ENCODE measurements around the gene PTPRE.

PTPRE gene

DNA sequence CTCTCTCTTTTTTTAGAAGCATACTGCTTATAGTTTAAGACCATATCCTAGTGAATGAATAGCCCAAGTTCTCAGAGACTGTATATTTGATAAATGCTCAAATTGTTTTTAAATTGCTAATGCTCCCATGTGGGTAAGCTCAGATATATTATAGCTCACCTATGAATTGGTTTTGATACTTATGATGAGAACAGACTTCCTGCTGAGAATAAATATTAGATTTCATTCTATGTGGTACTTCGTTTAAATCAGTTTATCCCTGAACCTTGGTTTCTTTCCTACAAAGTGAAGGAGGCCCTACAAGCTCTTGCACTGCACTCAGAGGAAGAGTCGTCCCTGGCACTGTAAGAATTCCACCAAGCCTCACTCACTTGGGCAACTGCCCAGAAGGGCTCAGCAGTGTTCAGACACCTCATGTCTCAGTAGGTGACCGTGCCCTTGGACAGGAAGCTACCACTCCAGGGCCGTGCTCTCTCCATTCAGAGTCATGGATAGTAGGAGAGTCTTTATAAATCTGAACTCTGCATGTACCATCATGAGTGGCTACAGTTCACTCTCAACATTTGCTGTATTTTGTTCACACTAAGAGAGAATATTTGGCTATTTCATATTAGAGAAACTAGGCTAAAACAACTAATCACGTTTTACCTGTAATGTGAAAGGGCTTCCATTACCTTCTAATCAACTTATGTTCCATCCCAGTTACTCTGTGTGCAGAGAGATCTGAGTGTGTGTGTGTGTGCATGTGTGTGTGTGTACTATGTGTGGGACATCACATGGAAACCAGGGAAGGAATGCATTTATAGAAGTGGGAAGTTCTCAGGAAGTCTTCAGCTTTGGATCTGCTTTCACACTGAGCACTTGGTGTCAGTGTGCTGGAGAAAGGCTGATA, 93.8 kb downstream of the PTPRE start:
- DNase-seq (ENCODE audit: low spot score) = no peak

DNA sequence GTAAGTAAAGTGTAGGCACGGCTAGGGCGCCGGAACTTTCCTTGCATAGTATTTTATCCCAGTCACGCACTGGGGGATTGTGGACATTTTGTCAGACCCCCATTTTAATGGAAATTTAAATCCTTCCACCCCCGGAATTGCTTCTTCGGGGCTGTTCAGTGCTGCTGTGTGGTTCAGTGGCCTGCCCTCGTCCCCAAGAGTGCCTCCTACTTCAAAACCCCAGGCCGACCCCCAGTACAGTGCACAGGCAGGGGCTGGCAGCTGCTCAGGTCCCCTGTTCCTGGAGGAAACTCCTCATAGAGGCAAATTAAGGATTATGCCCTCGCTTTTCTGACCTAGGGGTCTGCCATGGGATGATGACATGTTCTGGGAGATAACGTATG, 94.5 kb downstream of the PTPRE start:
- no peak for DNase-seq (ENCODE audit: low spot score)

DNA sequence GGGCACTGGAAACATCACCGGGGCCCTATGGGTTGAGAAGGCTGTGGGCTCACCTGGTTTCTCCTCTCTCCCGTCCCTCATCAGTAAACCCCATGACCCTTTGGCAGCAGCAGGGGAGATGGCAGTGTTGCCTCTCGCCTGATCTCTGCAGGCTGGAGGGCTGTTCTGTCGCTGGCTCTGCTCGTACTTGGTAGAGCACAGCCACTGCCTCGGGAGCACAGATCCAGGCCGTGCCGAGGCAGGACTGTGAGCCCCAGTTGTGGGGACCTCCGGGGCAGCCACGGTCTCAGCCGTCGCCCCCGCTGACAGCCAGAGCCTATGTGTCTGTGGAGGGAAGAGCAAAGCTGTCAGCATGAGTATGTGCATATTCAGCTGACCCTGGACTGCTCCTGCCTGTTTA, 94.9 kb downstream of the PTPRE start:
- no peak for DNase-seq (ENCODE audit: low spot score)

DNA sequence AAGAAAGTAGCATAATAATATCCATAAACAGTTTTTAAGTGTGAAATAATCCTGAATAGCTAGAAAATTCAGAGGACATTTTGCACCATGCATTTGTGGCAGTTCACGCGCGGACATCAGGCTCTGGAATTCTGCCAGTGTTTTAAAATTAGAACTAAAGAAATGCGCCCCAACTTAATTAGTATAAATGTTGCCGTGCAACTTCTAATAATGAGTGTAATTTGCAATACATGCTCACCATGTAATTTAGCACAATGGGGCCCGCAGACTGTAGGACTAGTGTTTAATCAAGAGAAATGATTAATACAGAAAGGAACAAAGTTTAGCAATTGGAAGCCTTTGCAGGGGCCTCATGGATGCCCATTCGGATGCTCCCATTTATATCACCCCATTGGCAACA, 96.6 kb downstream of the PTPRE start:
- DNase-seq (ENCODE audit: low spot score) = no peak

DNA sequence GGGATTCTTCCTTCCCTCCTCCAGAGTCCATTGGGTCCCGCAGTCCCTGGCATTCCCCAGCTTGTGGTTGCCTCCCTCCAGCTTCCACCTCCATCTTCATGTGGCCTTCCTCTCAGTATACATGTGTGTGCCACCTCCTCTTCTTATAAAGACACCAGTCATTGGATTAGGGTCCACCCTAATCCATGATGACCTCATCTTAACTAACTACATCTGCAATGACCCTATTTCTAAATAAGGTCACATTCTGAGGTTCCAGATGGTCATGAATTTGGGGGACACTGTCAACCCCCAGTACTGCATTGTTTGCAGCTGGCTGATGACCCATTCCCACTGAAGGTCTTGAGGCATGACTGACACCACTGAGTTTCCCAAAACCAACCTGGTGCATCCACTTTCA, 99.0 kb downstream of the PTPRE start:
- DNase-seq (ENCODE audit: low spot score) = no peak

DNA sequence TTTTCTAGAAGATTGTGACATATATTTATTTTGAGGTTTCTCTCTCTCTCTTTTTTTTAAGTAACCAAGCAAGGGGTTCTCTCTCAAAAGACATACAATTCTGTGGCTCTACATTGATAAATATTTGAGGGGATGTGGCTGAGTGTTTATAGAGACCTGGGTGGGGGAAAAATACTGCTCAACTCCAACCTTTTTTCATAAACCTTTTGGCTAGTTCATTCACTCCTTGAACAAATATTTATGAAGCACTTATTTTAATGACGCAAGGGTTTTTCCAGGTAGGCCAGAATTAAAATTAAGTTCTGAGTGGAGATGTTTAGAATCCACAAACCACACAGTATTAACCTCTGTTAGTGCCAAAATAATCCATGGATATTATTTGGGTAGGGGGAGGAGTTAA, 100.2 kb downstream of the PTPRE start:
- no peak for DNase-seq (ENCODE audit: low spot score)

DNA sequence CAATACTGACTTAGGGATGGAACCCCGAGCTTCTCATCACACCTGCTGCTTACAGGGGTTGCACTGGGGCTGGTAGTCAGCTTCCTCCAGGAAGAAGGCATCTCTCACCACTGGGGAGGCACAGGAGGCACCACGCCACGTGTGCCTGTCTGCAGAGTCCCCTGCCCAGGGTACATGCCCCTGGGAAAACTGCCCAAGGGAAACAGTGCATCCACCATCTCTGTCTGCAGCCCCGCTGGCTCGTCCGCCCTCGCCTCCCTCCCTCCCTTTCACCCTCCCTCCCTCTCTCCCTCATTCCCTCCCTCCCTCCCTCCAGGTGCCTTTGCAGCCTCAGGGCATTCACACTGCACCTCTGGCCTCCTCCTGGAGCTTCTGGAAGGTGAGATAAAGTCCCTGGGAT, 101.1 kb downstream of the PTPRE start:
- no peak for DNase-seq (ENCODE audit: low spot score)

DNA sequence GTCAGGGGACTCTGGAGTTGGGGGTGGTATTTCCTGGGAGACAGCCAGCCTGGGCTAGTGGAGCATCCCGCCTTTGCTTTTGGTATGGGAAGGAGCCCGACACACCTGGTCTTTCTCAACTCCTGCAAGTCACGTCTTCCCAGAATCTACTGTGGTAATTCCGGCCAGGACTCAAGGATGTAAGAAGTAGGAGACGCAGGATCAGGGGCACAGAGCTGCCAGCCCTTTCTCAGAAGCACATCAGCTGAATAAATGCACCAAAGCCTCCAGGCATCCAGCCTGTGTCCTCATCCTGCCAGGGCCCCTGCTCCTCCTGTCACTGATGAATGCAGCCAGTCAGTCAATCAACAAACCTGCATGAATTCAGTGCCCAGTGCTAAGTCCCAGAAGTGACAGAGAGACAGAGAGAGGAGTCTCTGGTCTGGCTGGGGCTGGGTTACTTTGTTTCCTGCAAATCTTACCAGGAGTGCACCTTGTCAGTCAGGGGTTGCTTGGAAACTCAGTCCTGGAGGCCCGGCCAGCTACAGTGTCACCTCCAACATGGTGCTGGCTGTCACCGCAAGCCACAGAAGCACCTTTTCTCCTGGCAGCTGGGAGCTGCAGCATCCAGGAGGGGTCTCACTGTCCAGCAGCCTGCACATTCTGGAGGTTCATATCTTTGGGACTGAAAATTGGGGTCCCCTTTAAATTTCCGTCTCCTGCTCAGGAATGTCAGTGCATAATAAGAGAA, 101.8 kb downstream of the PTPRE start:
- no peak for DNase-seq (ENCODE audit: low spot score)

DNA sequence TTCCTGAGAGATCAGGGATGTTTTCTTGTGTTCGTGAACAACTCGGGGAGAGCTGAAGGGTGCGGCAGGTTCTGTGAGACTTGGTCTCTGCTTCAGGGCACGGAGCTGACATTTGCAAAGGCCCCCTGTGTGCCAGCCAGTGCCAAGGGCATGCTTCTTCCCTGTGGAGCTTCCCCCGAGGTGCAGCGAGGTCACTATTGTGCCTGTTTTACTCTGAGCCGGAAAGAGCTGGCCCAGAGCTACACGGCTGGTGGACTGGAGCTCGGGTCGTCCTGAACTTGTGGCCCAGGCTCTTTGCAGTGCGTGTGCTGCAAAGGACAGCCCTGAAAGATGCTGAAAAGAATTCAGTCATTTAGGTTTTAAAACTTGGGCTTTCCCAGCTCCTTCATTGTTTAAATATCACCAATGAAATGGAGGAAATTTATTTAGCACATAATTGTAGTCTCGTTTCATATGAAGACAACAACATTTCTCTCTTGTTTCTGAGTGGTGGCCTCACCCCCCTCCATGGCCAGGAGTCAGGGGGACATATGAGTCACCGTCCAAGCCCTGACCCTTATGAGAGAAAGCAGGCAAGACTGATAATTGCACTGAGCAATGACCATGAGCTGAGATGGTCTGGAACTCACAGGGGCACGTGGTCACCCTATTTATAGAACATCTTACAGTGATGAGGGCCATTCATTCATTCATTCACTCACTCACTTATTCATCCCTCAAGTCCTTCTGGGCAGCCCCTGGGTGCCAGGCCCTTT, 102.6 kb downstream of the PTPRE start:
- DNase-seq (ENCODE audit: low spot score) = no peak

DNA sequence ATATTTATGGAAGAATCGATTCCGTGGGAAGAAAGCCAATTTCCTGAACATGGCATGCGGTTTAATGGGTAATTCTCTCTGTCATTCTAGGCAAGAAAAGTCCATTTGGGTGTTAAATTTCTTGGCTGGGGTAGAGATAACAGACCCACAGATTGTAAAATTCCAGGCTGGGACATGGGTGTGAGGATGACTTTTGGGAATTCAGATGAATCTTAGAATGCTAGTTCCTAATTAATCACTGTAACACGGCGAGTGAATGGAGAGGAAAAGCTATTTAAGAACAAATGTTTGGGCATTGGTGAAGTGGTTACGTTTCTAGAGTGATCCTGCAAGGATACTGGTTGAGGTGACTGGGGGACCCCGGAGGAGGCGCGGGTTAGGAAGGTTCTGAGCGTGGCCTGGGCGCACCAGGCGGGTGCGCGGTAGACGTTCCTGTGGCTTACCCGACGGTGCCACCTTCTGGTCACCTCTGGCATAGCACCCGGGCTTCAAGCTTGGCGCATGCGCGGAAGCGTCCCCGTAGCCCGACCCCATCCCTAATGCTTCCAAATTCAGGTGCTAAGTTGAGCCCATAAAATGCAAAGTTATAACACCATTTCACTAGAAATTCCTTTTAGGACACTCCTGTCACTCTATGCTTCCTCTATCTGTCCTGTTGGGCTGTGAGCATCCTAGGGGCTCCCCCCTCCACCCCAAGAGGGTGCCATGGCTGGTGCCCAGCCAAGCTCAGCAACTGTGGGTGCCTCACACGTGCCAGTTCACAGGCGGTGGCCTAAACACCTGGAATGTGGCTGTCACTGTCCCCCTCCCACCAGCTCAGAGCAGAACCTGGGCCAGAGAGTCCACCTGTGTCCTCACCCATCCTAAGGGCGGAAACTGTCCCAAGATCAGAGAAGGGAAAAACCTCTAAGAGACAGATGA, 104.4 kb downstream of the PTPRE start:
- peak; percentile 92 for DNase-seq (ENCODE audit: low spot score)

DNA sequence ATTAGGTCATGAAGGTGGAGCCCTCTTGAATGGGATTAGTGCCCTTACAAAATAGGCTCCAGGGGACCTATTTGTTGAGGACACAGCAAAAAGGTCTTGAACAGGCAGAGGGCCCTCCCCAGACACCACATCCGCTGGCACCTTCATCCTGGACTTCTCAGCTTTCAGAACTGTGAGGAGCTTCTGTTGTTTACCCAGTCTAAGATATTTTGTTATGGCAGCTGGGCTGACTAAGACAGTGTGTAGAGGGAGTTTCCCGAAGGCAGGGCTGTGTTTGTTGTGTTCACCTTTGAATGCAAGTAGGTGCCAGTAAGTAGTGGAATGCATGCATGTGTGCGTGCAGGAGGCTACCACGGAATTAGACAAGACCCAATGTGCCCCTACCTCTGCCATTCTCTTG, 106.7 kb downstream of the PTPRE start:
- DNase-seq (ENCODE audit: low spot score) = no peak

DNA sequence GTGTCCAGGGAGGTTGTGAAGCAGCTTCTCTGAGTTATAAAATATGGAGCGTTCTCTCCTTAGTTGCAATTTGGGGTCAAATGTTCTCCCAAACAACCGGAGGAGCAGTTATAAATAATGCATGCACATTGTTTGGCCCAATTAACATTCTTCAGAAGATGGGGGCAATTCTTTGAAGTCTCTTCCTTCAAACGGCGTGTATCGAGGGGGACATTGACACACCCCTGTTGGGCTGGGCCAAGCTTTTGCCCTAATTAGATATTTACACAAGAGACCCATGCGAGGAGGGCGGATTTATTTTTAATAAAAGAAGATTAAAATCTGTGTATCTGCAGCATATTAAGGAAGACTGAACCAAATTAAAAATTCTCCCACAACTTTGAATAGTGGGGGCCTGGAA, 107.3 kb downstream of the PTPRE start:
- no peak for DNase-seq (ENCODE audit: low spot score)

DNA sequence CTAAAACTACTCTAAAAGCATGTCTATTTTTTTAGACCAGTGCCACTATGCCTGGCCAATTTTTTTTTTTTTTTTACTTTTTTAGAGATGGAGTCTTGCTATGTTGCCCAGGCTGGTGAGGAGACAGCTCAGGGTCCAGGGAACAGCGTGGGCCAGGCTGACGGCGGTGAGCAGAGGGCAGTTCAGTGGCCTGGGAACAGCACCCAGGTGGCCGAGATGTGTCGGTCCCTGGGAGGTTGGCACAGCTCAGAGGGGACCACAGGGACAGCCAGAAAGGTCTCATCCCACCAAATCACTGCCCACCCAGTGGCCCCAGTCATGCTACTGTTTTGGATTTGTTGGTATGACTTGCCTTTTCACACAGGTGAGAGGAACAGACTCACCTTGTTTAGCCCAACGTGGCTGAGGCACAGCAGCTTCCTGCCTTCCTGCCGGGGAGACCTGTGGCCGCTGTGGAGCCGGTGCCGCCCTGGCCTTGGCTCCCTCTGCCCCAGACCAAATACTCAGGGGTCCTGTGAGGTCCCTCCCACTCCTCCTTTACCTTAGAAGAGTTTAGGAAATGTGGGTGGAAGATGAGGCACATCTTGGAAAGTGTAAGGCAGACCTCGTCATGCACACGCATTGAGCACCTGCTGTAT, 109.6 kb downstream of the PTPRE start:
- no peak for DNase-seq (ENCODE audit: low spot score)

DNA sequence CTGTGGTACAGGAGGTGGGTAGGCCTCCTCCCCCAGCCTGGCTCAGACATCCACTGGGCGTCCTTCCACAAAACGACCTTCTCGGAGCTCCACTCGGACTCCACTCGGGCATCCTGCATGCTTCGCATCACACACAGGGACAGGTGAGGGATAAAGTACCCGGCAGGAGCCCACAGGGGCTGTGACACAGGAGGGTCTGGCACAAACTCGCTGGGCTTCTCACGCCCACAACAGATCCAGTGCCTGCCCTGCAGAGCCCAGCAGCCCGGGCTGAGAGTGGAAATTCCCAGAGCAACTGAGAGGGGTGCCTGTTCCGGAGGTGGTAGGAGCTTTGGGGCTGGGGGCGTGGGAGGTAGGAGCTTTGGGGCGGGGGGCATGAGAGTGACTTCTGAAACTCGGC, 110.9 kb downstream of the PTPRE start:
- no peak for DNase-seq (ENCODE audit: low spot score)

DNA sequence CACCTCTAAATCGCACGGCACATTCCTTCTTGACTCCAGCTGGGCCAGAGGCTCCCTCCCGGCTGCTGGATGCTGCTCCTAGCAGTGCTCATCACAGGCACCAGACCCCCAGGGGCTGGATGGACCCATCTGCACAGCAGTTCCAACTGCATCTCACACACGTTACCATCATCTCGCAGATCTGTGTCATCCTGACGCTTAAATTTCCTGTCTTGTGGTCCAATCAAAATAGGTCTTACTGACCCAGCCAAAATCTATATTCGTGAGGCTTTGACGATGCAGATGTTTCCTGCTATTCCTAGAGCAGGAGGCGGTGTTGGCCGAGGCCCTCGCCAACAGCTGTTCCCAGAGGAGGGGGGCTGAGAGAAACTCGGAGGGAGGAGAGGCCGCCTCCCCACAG, 111.3 kb downstream of the PTPRE start:
- DNase-seq (ENCODE audit: low spot score) = no peak

DNA sequence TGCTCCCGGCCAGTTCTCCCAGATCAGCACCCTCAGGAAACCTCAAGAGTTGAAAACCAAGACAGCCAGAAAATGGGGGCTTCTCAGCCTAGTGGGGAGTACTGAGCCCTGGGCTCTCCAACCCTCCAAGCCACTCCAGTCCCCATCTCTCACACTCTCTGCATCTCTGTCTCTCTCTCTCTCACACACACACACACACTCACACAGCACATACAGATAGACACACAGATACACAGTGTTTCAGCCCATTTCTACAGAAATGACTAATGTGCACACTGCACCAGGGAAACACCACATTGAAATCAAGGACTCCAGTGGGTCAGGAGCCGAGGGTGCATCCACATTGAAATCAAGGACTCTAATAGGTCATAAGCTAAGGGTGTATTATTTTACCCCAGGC, 111.8 kb downstream of the PTPRE start:
- no peak for DNase-seq (ENCODE audit: low spot score)

DNA sequence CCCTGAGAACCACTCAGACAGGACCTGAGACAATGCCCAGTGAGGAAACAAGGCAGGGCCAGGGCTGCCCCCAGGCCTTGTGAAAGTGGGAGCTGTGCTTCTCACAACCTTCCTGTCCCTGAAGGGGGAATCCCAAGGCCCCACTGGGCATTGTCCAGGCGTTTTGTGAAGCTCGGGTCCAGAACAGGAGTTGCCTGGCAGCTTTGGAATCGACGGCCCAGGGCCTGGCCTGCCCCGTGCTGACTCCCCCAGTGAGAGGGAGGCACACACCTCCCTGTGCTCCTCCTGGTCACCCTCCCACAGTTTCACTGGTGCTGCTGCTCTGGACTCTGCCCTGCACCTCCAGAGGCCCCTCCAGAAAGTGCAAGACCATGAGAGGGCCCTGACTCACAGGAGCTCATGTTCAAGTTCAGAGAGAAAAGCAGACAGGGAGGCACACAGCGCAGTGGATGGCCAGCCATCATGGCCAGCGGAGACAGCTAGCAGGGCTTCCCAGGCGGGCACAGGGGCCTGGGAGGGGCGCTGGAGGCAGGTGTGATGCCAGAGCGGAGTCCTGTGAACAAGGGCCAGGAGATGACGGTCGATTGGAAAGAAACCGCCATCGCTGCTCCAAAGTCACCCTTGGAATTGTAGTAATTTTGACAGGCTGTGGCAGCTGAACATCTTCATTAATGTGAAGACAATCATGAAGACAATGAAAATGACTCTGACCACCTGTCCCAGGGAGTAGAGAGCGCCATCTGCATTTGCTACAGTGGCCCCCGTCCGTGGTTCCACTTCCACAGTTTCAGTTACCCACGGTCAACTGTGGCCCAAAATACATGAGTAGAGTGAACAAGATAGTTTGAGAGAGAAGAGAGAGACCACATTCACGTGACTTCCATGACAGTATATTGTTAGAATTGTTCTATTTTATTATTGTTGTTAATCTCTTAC, 115.6 kb downstream of the PTPRE start:
- no peak for DNase-seq (ENCODE audit: low spot score)

DNA sequence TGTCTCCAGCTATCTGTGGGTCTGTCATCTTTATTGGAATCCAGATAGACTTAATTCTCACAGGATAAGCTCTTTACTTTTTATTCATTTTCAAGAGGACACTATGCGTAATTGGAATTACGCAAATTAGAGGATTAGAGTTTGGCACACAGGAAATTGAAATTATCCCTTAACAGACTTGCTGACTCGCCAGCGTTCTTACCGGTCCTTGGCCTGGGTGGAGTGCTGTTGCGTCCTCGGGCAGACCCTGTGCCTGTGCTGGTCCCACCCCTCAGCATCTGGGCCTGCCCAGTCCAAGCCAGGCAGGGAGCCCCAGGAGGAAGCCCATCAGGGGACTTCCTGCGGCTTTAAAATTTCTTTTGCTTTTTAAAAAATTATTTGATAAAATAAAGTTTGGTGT, 117.5 kb downstream of the PTPRE start:
- no peak for DNase-seq (ENCODE audit: low spot score)

DNA sequence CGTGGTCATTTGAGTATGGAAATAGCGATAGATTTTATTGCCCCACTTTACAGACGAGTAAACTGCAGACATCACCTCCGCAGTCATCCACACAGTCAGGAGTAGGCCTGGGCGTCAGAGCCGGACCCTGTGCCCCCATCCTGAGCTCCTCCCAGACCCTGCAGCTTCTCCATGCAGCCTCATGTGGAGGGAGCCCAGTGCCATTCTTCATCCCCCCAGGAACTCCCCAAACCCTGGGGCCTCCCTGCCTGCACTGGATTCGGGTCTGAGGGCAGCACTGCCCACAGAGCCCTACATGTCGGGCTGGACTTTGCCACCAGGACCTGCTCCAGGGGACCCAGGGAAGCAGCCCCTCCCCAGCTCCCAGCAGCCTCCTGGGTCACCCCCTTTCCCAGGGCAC, 118.5 kb downstream of the PTPRE start:
- DNase-seq (ENCODE audit: low spot score) = no peak

DNA sequence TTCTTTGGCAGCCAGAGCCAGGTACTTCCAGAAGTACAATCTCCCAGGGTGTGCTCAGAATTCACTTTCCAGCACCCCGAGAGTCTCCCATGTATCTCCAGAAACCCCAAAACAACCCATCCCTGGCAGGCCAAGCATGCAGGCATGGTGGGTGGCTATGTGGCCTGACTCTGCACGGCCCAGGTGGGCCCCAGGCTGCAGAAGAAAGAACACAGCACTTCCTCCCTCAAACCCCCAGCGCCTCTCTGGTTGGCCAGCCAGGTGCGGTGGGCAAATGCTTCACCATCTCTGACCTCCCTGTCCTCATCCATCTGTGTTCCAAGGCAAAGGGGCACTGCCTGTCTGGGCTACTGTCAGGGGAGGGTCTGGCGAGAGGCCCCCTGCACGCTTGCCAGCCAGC, 119.0 kb downstream of the PTPRE start:
- DNase-seq (ENCODE audit: low spot score) = no peak

All from germinal center (tissue), 1 donor.